ENCODE measurements around the gene SPACA9.

DNA sequence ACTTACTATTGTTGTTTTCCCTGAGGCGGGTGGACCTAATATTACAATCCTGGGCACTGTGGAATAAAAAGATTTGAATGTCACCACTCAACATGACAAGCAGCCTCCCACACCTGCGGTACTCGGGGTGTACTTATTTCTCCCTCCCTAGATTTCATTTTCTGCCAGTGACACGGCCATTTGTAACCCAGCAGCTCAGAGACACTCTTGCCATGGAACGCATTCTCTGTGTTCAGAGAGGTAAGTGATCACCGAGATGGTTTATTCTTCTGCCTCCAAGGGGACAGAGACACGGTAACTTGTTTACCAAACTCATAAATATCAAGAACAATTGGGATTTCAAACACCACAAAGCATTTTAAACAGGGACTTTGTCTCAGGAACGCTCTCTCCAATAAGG is 11.8 kb upstream of the SPACA9 start:
- TF ChIP-seq EP300 (IDR thresholded peaks at IDR 0.05) (no peak), POLR2A (IDR thresholded peaks at IDR 0.05) (no peak), POLR2AphosphoS5 (IDR thresholded peaks at IDR 0.05) (no peak)
- TF ChIP-seq, protein P1, sequence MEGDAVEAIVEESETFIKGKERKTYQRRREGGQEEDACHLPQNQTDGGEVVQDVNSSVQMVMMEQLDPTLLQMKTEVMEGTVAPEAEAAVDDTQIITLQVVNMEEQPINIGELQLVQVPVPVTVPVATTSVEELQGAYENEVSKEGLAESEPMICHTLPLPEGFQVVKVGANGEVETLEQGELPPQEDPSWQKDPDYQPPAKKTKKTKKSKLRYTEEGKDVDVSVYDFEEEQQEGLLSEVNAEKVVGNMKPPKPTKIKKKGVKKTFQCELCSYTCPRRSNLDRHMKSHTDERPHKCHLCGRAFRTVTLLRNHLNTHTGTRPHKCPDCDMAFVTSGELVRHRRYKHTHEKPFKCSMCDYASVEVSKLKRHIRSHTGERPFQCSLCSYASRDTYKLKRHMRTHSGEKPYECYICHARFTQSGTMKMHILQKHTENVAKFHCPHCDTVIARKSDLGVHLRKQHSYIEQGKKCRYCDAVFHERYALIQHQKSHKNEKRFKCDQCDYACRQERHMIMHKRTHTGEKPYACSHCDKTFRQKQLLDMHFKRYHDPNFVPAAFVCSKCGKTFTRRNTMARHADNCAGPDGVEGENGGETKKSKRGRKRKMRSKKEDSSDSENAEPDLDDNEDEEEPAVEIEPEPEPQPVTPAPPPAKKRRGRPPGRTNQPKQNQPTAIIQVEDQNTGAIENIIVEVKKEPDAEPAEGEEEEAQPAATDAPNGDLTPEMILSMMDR (IDR thresholded peaks at IDR 0.05), result no peak

All from suprapubic skin (tissue), 4 donors.